ENCODE data around the gene ALPK3. TPM values are rescaled to one million over a fixed set of nuclear protein-coding genes. Genes with fewer than 3 reads are reported as not detected.

The ALPK3 gene
- total RNA-seq, 4 donors from 2014 or later: 19.1 to 34.4 (median 26.5) TPM

GRCh38 chr15:84865074-84865569, 48.0 kb downstream of the ALPK3 start:
- 88 to 93% methylated on average over 5 of the region's 5 CpGs for WGBS, 2 donors (ENCODE audit: low coverage in 1 of 2)
- no peak overlapping the region for H3K27ac ChIP-seq
- H3K4me1 ChIP-seq: peaks cover 0 to 13% (median 9%) of the 10 kb centered on the region in 3 donors
- TF ChIP-seq EP300 (IDR thresholded peaks at IDR 0.05) (no peak), CTCF (IDR thresholded peaks at IDR 0.05) (no peak), POLR2A (IDR thresholded peaks at IDR 0.05) (no peak), POLR2AphosphoS5 (IDR thresholded peaks at IDR 0.05) (no peak)
- H3K9me3 ChIP-seq: no peaks in the 10 kb centered on the region
- H3K4me3 ChIP-seq: no peak overlapping the region
- H3K36me3 ChIP-seq: peaks cover 0 to 73% of the 10 kb centered on the region in 2 donors
- H3K27me3 ChIP-seq: no peaks in the 10 kb centered on the region
- ATAC-seq: no peak

- Histone ChIP-seq H3K4me3 (no peak overlapping the region), H3K27ac (no peak overlapping the region), H3K9me3 (no peaks in the 10 kb centered on the region), H3K4me1 (peaks cover 0 to 13% (median 9%) of the 10 kb centered on the region in 3 donors), H3K27me3 (no peaks in the 10 kb centered on the region), H3K36me3 (peaks cover 0 to 61% of the 10 kb centered on the region in 2 donors)
- 86 to 96% methylated on average over 4 of the region's 12 CpGs for WGBS, 2 donors (ENCODE audit: low coverage in 1 of 2)
- no peak for TF ChIP-seq POLR2AphosphoS5 (IDR thresholded peaks at IDR 0.05)
- TF ChIP-seq CTCF (IDR thresholded peaks at IDR 0.05): no peak
- TF ChIP-seq POLR2A (IDR thresholded peaks at IDR 0.05): no peak
- no peak for TF ChIP-seq EP300 (IDR thresholded peaks at IDR 0.05)
- no peak for ATAC-seq
Observed at GRCh38 chr15:84868037-84868880, 51.1 kb downstream of the ALPK3 start.

DNA sequence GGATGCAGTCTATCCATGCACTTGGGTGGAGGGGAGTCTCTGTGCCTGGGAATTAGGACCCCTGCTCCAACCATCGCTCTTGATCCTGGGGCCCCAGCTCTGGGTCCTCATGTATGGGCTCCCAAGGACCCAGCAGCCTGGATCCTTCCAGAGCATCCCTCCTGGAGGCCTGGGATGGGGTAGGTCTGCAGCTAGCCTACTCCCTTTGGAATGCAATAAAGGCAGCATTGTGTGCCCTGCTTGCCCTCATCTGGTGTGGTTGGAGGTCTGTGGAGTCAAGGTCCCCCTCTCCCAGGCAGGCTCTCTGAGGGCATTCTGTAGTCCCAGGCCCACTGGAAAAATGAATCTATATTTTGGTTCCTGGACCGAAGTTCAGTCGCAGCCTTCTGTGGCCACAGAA, 52.4 kb downstream of the ALPK3 start:
- WGBS, 2 donors (ENCODE audit: low coverage in 1 of 2): no CpG with 5 or more reads among the region's 3 CpGs
- H3K9me3 ChIP-seq: no peaks in the 10 kb centered on the region

GRCh38 chr15:84871428-84871985, 54.4 kb downstream of the ALPK3 start:
- peaks cover 0 to 35% of the 10 kb centered on the region in 2 donors for H3K36me3 ChIP-seq
- no peak overlapping the region for H3K27ac ChIP-seq
- WGBS, 2 donors (ENCODE audit: low coverage in 1 of 2): 60 to 90% methylated on average over 1 to 9 of the region's 9 CpGs
- no peaks in the 10 kb centered on the region for H3K27me3 ChIP-seq
- H3K4me1 ChIP-seq: no peaks in the 10 kb centered on the region
- peak in 2 of 4 experiments; percentile 12 to 20 for TF ChIP-seq CTCF (IDR thresholded peaks at IDR 0.05)
- TF ChIP-seq EP300 (IDR thresholded peaks at IDR 0.05): no peak
- H3K4me3 ChIP-seq: no peak overlapping the region
- H3K9me3 ChIP-seq: no peaks in the 10 kb centered on the region
- no peak for ATAC-seq

More for the DNA sequence above, 52.4 kb downstream of the ALPK3 start:
- Histone ChIP-seq H3K4me1 (peaks cover 0 to 2% (median 0%) of the 10 kb centered on the region in 3 donors), H3K4me3 (no peak overlapping the region), H3K27me3 (no peaks in the 10 kb centered on the region), H3K27ac (no peak overlapping the region), H3K36me3 (peaks cover 0 to 49% of the 10 kb centered on the region in 2 donors)
- ATAC-seq: no peak
- no peak for TF ChIP-seq POLR2A (IDR thresholded peaks at IDR 0.05)
- TF ChIP-seq CTCF (IDR thresholded peaks at IDR 0.05): no peak
- no peak for TF ChIP-seq EP300 (IDR thresholded peaks at IDR 0.05)
- TF ChIP-seq POLR2AphosphoS5 (IDR thresholded peaks at IDR 0.05): no peak

All from gastroesophageal sphincter (tissue), 4 donors.